ENCODE measurements around the gene DLGAP1. TPM values are rescaled to one million over a fixed set of nuclear protein-coding genes. Genes with fewer than 3 reads are reported as not detected.

Gene DLGAP1
- total RNA-seq, 1 experiment from 2014 or later = not detected

GRCh38 chr18:3457261-3457724 is 997.8 kb downstream of the DLGAP1 start:
- no peak for DNase-seq (ENCODE audit: unreplicated experiment)
- H3K4me3 Mint-ChIP-seq (ENCODE audit: unreplicated experiment) = no peak overlapping the region
- H3K27ac Mint-ChIP-seq (ENCODE audit: low read depth, unreplicated experiment) = no peak overlapping the region
- no peaks in the 10 kb centered on the region for H3K9me3 Mint-ChIP-seq (ENCODE audit: unreplicated experiment)
- CTCF ChIA-PET = interaction anchor here (0.6 to 5.5 kb wide), 10 partner anchors 8 to 208 kb away, joined by 3 to 57 read pairs (median 6); no protein-coding TSS in a partner anchor
- no peaks in the 10 kb centered on the region for H3K27me3 Mint-ChIP-seq (ENCODE audit: insufficient read depth, unreplicated experiment)
- no peak for TF ChIP-seq CTCF (IDR thresholded peaks at IDR 0.05; ENCODE audit: unreplicated experiment)
- intact Hi-C loops (cut with micrococcal nuclease) = no loop called here
- H3K4me1 Mint-ChIP-seq (ENCODE audit: insufficient read depth, unreplicated experiment) = peaks cover 47% of the 10 kb centered on the region
- POLR2A ChIA-PET = interaction anchor here (0.6 to 12.0 kb wide), 12 partner anchors 9 to 208 kb away, joined by 3 to 325 read pairs (median 8); partner anchors contain the start of genes MYL12A and MYL12B
- BruUV-seq (replicated peaks) = no TSS peak
- peaks cover 77% of the 10 kb centered on the region for H3K36me3 Mint-ChIP-seq (ENCODE audit: insufficient read depth, unreplicated experiment)

- CTCF ChIA-PET = interaction anchor here (0.9 to 5.5 kb wide), 8 partner anchors 9 to 209 kb away, joined by 3 to 57 read pairs (median 4); no protein-coding TSS in a partner anchor
- Mint-ChIP-seq H3K36me3 (ENCODE audit: insufficient read depth, unreplicated experiment) (peaks cover 77% of the 10 kb centered on the region), H3K27ac (ENCODE audit: low read depth, unreplicated experiment) (no peak overlapping the region), H3K4me1 (ENCODE audit: insufficient read depth, unreplicated experiment) (peaks cover 43% of the 10 kb centered on the region), H3K4me3 (ENCODE audit: unreplicated experiment) (peak overlapping the region; percentile 95), H3K9me3 (ENCODE audit: unreplicated experiment) (no peaks in the 10 kb centered on the region), H3K27me3 (ENCODE audit: insufficient read depth, unreplicated experiment) (no peaks in the 10 kb centered on the region)
- DNase-seq (ENCODE audit: unreplicated experiment) = no peak
- BruUV-seq (replicated peaks) = no TSS peak
- TF ChIP-seq CTCF (IDR thresholded peaks at IDR 0.05; ENCODE audit: unreplicated experiment) = no peak
- POLR2A ChIA-PET = interaction anchor here (1.5 to 12.0 kb wide), 9 partner anchors 9 to 209 kb away, joined by 4 to 325 read pairs (median 40); partner anchors contain the start of genes MYL12A and MYL12B
- intact Hi-C loops (cut with micrococcal nuclease) = no loop called here
Measured at GRCh38 chr18:3456686-3457069, 998.4 kb downstream of the DLGAP1 start.

GRCh38 chr18:3455907-3456685 is 999.0 kb downstream of the DLGAP1 start:
- Mint-ChIP-seq H3K4me3 (ENCODE audit: unreplicated experiment) (peak overlapping the region; percentile 95), H3K36me3 (ENCODE audit: insufficient read depth, unreplicated experiment) (peaks cover 77% of the 10 kb centered on the region), H3K27me3 (ENCODE audit: insufficient read depth, unreplicated experiment) (no peaks in the 10 kb centered on the region), H3K4me1 (ENCODE audit: insufficient read depth, unreplicated experiment) (peaks cover 43% of the 10 kb centered on the region), H3K27ac (ENCODE audit: low read depth, unreplicated experiment) (no peak overlapping the region), H3K9me3 (ENCODE audit: unreplicated experiment) (no peaks in the 10 kb centered on the region)
- ChIA-PET CTCF (interaction anchor here (0.6 to 5.7 kb wide), 15 partner anchors 10 to 316 kb away, joined by 3 to 86 read pairs (median 5); no protein-coding TSS in a partner anchor), POLR2A (interaction anchor here (1.5 to 12.0 kb wide), 15 partner anchors 8 to 210 kb away, joined by 4 to 325 read pairs (median 74); partner anchors contain the start of genes MYL12A and MYL12B)
- TF ChIP-seq CTCF (IDR thresholded peaks at IDR 0.05; ENCODE audit: unreplicated experiment) = no peak
- intact Hi-C loops (cut with micrococcal nuclease) = no loop called here
- BruUV-seq (replicated peaks) = no TSS peak
- DNase-seq (ENCODE audit: unreplicated experiment) = no peak

GRCh38 chr18:3455090-3455635 is 999.9 kb downstream of the DLGAP1 start:
- Mint-ChIP-seq H3K27ac (ENCODE audit: low read depth, unreplicated experiment) (peak overlapping the region; percentile 99), H3K9me3 (ENCODE audit: unreplicated experiment) (no peaks in the 10 kb centered on the region), H3K36me3 (ENCODE audit: insufficient read depth, unreplicated experiment) (peaks cover 79% of the 10 kb centered on the region), H3K4me1 (ENCODE audit: insufficient read depth, unreplicated experiment) (peaks cover 38% of the 10 kb centered on the region), H3K4me3 (ENCODE audit: unreplicated experiment) (peak overlapping the region; percentile 95), H3K27me3 (ENCODE audit: insufficient read depth, unreplicated experiment) (no peaks in the 10 kb centered on the region)
- no peak for DNase-seq (ENCODE audit: unreplicated experiment)
- TF ChIP-seq CTCF (IDR thresholded peaks at IDR 0.05; ENCODE audit: unreplicated experiment) = no peak
- BruUV-seq (replicated peaks) = no TSS peak
- ChIA-PET CTCF (interaction anchor here (0.8 to 5.7 kb wide), 29 partner anchors 9 to 213 kb away, joined by 3 to 86 read pairs (median 5); no protein-coding TSS in a partner anchor), POLR2A (interaction anchor here (0.5 to 12.0 kb wide), 26 partner anchors 9 to 339 kb away, joined by 3 to 325 read pairs (median 46); partner anchors contain the start of genes MYL12A and MYL12B)
- intact Hi-C loops (cut with micrococcal nuclease) = no loop called here
